Erythroblast (primary cell): ENCODE results near the gene PARP11.

Experiments
- DNase-seq, 2 experiments: peaks; one replicate each; lab custom pipeline; 2025; lab: John Stamatoyannopoulos, UW
- GATA1 ChIP-seq: IDR thresholded peaks from 2 replicates; pipeline ENCODE4 v1.6.1; 2011; ENCODE audit warnings: low read depth, mild to moderate bottlenecking, control low read depth, low read length, moderate library complexity
- POLR2A ChIP-seq: IDR thresholded peaks from 2 replicates; pipeline ENCODE4 v1.6.1; 2011; ENCODE audit warnings: mild to moderate bottlenecking, low read length

Gene PARP11

DNA sequence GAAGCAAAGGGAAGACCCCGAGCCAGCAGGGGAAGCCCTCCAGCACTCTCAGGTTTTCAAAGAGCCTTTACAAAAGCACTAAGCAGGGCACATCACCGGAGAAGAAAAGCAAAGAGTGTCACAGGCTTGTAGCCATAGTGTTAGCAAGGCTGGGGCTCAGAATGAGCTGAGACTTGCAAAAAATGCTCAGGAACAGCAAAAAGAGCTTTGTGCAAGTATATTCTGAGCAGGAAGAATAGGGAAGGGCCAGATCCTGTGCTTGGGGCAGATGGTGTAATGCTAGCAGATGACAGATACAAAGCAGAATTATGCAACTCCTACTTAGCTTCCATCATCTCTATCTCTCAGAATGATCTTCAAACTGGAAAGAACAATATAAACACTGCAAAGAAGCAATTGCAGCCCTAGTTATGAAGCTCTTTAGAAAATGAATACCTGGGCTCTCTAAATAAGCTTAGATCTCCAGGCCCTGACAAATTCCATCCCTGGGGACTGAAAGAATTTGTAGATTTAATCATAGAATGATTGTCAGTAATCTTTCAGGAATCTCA is 23.7 kb upstream of the PARP11 start:
- TF ChIP-seq GATA1 (no peak), POLR2A (no peak)
- no peak for DNase-seq

DNA sequence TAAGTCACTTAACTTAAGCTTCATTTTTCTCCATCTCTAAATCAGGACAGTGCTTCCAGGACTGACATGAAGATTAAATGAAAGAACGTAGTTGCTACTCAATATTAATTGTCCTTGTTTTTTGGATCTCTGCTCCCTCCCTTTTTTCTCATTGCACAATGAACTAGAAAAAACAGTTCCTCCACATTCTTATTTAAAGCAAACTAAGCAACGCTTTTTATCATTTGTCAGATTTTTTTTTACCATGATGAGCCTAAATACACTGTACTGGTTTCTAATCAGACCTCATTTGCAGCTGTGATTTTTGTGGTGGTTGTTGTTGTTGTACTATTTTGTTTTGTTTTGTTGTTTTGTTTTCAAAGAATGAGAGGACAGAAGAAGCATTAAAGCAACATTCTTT is 23.2 kb upstream of the PARP11 start:
- TF ChIP-seq POLR2A (no peak), GATA1 (no peak)
- DNase-seq, result no peak

DNA sequence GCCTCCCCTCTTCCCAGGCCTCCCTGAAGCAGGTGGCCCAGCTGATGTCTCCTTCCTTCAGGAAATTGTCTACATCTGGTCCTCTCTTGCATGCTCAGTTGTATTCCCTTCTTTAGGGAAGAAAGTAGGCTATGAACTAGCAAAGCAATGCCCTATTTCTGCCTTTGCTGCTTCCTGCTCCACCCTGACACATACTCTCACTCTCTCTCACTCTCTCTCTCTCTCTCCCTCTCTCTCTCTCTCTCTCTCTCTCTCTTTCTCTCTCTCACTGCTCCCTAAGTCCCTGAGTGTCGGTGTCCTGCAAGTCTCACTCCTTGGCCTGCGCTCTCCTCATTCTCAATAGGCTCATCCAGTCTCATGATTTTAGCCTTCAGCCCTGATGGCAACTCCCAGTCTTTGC is 19.4 kb upstream of the PARP11 start:
- no peak for DNase-seq
- TF ChIP-seq GATA1 (no peak), POLR2A (no peak)

DNA sequence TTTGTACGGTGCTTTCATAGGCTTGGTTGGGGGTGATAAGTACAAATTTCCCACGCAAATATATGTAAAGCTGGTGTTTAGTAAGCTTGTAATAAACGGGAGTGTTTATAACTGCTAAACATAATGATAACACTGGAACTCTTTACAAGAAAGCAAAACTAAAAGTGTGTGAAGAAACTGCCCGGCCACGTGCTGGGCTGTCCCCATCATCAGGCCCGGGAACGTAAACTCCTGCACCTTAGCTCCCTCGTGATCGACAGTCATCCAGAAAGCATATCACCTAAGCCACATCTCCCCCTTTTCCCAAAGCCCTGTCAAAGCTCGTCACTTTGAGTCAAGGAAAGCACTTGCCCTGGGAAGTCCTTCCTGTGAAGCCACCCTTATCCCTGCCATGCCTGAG is 18.0 kb upstream of the PARP11 start:
- TF ChIP-seq GATA1 (no peak), POLR2A (no peak)
- DNase-seq, result no peak

DNA sequence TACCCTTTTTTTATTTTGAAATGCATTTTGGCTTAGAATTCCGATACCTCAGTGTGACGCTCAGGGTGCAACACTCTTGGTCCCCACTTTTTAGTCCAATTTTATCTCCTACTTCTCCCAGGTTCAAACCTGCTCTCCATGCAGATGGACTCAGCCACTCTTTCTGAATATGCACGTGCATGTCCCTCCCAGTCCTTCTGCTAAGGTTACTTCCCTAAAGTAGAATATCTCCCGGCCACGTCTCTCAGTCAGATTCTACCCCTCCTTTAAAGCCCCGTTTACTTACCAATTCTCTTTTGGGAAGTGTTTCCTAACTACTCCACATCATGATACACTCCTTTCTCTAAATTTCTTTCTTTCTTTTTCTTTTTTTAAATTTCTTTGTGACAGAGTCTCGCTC is 15.5 kb upstream of the PARP11 start:
- no peak for DNase-seq

DNA sequence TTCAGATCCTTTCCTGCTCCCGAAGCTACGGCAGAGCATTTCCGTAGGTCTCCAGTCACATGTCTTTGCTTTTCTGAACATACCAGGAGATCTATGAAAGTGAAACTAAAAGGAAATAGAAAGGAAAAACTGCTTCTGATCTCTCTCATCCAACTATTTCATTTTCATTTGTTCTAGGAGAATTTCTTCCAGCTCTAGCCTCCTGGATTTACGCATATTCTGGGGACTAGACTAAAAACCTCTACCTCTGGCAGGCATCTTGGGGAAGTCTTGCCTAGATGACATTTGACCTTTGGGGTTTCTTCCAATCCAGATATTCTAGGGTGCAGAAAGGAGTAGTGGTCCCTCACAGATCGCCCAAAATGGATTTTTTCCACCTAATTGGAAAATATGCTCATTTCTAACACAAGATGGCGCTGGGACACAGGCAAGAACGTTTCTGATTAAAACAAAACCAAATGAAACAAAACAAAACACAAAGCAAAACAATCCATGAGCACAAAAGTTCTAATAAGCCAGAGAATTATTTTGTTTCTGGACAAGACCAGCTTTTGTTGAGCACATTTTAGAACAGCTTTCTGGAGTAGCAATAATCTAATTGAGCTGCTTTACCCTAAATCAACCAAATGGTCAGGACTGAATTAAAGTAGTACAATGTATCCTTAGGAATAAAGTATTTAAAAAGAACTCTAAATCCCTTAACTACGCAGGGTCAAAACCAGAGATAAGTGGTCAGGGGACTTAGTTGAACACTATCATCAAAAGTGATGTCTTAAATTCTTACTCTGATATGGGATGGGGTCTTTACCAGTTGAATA is 12.3 kb upstream of the PARP11 start:
- peak; percentile 44 to 63 for DNase-seq
- TF ChIP-seq POLR2A, result no peak
- TF ChIP-seq GATA1, result no peak

More for the DNA sequence above, 15.5 kb upstream of the PARP11 start:
- TF ChIP-seq POLR2A (no peak), GATA1 (no peak)

DNA sequence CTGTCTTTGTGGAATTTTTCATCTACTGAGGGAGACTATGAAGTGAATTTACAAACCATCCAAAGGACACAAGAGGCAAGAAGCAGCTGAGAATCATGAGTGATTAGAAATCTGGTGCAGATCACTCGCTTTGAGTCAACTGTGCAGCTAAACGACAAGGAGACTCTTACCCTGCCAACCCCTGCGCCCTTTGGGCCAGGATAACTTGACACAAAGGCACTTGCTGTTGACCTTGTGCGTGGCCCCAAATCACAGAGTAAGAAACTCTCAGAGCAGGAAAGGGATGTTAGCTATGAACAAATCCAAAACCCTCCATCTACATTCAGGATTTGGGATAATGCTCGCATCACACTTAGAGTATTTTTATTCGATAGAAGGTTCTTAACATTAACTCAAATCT is 11.5 kb upstream of the PARP11 start:
- no peak for DNase-seq
- TF ChIP-seq GATA1 (no peak), POLR2A (no peak)

DNA sequence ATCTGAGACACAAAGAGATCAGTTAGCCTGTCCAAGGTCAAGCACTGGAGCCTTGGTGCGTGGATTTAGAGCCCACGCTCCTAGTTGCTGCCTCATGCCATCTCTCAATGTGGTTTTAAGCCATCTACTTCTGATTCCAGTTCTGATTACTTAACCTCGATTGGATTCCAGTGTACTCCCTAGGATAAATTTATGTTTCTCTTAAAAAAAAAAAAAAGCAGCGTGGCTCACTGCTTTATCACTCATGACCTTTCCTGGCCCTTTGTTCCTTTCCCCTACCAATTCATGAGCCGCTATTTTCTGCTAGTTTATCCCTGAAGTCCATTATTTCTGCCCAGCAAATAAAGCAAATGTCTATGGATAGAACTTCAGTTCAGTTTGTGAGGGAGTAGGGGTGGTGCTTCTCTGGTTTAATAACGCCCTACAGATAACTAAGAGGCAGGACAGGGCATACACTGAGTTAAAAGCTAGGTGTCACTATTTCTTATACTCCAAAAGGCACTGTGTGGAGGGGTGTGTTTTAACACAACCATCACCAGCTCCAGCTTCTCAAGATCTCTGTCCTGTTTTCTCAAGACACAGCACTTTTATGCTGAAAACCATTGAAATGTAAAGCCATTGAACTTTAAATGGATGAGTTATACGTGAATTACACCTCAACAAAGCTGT is 9.8 kb upstream of the PARP11 start:
- no peak for TF ChIP-seq GATA1
- peak; percentile 52 to 61 for DNase-seq

DNA sequence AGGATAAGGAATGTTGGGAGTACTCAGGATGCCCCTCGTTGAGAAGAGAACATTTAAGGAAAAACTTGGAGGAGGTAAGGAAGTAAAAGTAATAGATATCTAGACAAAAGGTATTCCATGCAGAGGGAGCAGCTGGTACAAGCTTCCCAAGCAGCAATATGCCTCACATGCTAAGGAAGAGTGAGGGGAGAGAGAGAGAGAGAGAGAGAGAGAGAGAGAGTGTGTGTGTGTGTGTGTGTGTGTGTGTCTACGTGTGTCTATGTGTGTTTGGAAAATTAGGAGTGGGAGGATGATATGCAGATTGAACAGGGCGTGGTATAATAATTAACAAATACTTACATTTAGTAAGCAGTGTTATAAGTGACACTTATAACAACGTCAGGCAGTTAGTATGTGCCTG is 9.2 kb upstream of the PARP11 start:
- TF ChIP-seq GATA1 (no peak), POLR2A (no peak)
- no peak for DNase-seq

DNA sequence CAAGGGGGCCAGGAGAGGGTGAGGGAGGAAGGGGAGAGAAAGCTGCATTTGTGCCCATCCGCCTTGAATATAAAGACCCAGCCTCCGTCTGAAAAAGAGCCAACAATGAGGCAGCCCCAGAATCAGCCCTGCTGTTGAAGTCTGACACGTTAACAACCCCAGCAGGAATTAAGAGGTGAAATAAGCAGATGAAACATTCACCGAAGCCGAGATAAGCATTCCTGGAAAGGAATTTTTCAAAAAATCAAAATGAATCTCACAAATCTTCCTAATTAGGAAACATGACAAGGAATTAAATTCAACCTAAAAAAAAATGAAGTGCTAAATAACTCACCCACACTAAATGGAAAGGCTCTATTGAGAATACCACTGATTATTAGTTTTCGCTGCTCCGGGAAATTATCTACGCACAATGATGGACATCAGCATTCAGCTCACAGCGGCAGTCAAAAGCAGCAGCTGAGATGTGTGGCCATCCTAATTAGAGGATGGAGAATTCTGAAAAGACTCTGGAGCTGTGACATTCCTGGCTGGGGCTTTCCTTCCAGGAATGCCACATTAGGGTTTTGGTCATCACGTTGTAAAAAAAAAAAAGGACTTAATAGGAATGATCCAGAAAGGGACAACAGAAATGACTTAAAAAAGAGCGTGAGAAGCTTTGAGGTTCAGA is 8.2 kb upstream of the PARP11 start:
- TF ChIP-seq GATA1, result no peak
- no peak for DNase-seq

DNA sequence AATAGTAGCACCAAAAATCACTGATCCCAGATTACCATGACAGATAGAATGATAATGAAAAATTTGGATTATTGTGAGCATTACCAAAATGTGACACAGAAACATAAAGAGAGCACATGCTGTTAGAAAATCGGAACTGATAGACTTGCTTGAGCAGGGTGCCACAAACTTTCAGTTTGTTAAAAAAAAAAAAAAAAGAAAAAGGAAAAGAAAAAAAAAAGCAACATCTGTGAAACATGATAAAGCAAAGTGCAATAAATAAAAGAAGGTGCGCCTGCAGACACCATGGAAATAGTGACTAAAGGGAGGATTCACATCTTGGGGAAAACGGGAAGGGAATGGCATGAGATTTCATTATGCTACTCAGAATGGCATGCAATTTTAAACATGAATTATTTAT is 6.6 kb upstream of the PARP11 start:
- DNase-seq, result no peak
- TF ChIP-seq POLR2A (no peak), GATA1 (no peak)

DNA sequence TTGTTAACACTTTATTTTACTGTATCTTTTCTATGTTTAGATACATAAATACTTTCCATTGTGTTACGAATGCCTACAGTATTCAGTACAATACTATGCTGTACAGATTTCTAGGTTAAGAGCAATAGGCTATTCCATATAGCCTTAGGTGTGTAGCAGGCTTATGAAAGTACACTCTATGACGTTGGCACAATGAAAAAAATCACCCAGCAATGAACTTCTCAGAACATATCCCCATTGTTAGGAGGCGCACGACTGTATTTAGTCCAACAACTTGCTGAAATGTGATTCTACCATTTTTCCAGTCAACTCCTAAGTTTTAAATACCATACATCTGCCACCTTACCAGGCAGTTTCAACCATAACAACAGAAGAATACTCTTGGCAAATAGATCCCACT is 1.8 kb downstream of the PARP11 start:
- DNase-seq, result no peak
- TF ChIP-seq POLR2A, result no peak
- TF ChIP-seq GATA1, result no peak

DNA sequence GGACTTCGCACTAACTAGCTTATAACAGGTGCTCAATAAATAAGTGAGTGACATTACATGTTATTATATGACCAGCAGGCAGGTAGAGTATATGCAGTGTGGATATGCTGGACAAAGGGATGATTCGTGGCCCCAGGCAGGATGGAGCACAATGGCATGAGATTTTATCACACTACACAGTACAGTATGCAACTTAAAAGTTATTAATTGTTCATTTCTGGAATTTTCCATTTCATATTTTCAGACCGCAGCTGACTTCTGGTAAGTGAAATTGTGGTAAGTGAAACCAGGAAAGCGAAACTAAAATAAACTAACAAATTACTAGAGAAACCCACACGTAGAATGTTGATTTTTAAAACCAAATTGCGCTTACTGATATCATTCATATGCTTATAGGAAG is 3.3 kb downstream of the PARP11 start:
- DNase-seq, result peak in 1 of 2 experiments; percentile 13

DNA sequence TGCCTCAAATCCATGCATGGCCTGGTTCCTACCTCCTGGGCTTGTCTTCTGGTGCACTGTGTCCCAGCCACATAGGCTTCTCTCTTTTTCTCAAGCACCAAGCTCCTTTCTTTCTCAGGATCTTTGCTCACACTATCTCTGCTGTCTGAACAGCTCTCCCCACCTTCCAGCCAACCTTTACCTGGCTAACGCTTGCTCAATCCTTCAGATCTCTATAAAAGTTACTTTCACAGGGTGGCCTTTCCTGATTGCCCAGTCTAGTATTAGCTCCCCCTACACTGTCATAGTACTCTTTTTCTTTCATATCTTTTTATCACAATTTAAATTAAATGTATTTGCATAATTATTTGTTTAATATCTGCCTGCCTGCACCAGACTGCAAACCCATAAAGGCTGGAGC is 3.8 kb downstream of the PARP11 start:
- peak; percentile 3 for TF ChIP-seq POLR2A
- no peak for TF ChIP-seq GATA1

More for the DNA sequence above, 3.3 kb downstream of the PARP11 start:
- TF ChIP-seq GATA1, result no peak

DNA sequence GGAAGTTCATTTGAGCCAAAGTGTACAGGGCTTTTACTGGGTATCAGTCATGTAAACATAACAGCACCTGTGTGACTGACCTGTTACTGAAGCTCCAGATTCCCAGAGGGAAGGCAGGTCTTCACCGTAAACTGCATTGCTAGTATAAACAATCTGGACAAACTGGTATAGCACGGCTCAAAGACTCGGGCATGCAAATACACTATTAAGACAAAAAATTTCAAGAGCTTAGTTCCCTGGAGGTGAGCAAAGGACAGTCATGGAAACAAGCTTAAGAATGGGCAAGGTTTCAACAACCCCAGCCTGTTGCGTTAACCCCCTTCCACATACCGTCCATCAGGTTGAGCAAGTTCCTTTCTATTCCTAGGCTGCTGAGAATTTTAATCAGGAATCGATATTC is 9.4 kb downstream of the PARP11 start:
- TF ChIP-seq GATA1 (no peak), POLR2A (no peak)

More for the DNA sequence above, 3.8 kb downstream of the PARP11 start:
- no peak for DNase-seq

More for the DNA sequence above, 9.4 kb downstream of the PARP11 start:
- DNase-seq, result no peak
